Subcutaneous adipose tissue (tissue), 4 donors: ENCODE measurements around the gene GVQW3. TPM values are rescaled to one million over a fixed set of nuclear protein-coding genes. Genes with fewer than 3 reads are reported as not detected.

ENCODE experiments used
- total RNA-seq, 4 donors: library from RNA; depleted of rRNA; stranded (reverse); fragments of >200 nt; gene quantifications; one replicate each; pipeline ENCODE4 v1.1.0, GENCODE V29; 2016
- TF ChIP-seq, protein P1 (sequence below): fragments of 450-650 bp; IDR thresholded peaks from one replicate; pipeline ENCODE4 v1.5.1; 2016; ENCODE audit warnings: low read depth, mild to moderate bottlenecking, control low read depth, antibody characterized with exemption, moderate library complexity

The GVQW3 gene
- total RNA-seq, 4 donors from 2014 or later = 0.49 to 1.7 (median 1.2) TPM

DNA sequence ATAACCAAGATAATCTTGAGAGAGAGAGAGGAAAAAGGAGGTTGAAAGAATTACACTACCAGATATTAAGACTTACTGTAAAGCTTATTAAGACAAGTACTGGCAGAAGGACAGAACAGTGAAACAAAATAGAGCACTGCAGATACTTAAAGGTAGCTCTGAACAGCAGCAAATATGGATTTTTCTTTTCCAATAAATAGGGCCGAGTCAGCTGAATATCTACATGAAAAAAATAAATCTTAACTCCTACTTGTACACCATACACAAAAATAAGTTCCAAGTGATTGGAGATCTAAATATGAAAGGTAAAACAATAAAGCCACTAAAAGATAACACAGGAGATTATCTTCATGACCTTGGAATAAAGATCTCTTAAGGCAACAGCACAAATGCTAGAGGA, 12.6 kb upstream of the GVQW3 start:
- TF ChIP-seq, protein P1, sequence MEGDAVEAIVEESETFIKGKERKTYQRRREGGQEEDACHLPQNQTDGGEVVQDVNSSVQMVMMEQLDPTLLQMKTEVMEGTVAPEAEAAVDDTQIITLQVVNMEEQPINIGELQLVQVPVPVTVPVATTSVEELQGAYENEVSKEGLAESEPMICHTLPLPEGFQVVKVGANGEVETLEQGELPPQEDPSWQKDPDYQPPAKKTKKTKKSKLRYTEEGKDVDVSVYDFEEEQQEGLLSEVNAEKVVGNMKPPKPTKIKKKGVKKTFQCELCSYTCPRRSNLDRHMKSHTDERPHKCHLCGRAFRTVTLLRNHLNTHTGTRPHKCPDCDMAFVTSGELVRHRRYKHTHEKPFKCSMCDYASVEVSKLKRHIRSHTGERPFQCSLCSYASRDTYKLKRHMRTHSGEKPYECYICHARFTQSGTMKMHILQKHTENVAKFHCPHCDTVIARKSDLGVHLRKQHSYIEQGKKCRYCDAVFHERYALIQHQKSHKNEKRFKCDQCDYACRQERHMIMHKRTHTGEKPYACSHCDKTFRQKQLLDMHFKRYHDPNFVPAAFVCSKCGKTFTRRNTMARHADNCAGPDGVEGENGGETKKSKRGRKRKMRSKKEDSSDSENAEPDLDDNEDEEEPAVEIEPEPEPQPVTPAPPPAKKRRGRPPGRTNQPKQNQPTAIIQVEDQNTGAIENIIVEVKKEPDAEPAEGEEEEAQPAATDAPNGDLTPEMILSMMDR = no peak

DNA sequence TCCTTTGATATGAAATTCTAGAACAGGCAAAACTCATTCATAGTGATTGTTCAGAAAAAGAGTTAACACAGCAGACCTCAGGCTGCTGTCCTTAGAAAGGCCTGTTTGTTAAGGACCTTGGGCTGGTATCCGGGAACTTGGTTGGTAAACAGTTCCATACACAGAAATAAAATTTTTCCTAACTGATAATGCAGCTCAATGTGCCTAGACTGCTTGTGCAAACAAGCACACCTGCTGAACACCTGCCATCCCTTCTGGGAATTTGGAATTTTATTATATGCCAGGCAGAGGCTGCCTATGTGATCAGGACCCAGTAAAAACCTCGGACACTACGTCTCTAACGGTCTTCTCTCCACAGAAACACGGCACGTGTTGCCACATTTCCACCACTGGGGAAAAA, 11.7 kb upstream of the GVQW3 start:
- TF ChIP-seq, protein P1 = no peak

DNA sequence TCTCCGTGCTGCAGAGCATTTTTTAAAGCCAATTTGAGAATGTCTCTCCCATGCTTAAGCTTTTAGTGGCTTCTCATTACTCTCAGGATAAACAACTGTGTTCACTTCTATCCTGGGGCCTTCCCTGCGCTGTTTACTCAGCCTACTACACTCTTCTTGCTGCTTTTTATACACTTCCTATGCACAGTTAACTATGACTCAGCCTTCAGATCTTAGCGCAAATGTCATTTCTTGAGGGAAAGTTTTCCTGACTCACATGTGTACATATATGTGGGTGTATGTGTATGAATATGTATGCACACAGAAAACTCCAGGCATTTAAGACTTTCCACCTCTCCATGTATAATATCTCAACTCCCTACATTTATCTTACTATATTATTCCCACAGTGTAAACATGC, 10.0 kb upstream of the GVQW3 start:
- TF ChIP-seq, protein P1 = no peak

DNA sequence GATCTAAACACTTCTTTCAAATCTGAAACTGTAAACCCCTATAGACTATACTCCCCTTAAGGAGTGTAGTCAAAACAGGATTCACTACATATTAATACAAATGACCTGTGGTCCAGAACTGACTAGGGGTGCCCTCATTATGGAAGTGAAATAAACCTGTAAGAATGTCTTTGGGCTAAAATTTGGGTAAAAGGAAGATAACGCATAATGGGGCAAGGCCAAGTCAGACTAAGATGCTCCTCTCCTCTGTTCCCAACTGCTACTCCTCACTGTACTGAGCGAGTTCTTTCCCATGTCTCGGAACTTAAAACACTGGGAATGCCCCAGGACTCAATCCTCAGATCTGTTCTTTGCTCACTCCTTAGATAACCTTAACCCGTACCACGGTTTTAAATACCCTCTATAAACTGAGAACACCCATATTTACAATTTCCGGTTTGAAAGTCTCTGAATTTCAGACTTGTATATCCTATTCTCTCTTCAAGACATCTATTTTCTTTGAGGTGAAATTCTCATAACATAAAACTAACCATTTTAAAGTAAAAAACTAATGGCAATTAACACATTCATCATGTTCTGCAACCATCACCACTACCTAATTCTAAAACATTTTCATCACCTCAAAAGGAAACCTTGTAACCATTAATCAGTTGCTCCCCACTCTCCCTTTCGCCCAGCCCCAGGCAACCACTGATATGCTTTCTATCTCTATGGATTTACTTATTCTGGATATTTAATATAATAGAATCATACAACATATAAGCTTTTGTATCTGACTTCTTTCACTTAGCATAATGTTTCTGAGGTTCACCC, 4.2 kb upstream of the GVQW3 start:
- TF ChIP-seq, protein P1 = no peak

DNA sequence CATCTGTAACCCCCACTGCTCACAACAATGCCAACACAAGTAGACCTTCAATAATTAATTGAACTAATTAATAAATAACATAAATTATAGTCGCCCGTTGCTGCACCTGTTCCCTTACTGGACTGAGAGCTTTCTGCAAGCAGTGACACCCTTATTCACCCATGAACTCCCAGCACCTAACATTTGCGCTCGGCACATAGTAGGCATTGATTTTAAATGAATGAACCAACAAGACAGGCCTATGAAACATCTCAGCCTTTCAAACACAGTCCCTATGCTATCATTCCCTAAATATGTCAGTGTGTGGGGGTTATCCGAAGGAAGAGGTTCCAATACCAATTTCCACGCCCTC, 1.3 kb upstream of the GVQW3 start:
- TF ChIP-seq, protein P1 = no peak

DNA sequence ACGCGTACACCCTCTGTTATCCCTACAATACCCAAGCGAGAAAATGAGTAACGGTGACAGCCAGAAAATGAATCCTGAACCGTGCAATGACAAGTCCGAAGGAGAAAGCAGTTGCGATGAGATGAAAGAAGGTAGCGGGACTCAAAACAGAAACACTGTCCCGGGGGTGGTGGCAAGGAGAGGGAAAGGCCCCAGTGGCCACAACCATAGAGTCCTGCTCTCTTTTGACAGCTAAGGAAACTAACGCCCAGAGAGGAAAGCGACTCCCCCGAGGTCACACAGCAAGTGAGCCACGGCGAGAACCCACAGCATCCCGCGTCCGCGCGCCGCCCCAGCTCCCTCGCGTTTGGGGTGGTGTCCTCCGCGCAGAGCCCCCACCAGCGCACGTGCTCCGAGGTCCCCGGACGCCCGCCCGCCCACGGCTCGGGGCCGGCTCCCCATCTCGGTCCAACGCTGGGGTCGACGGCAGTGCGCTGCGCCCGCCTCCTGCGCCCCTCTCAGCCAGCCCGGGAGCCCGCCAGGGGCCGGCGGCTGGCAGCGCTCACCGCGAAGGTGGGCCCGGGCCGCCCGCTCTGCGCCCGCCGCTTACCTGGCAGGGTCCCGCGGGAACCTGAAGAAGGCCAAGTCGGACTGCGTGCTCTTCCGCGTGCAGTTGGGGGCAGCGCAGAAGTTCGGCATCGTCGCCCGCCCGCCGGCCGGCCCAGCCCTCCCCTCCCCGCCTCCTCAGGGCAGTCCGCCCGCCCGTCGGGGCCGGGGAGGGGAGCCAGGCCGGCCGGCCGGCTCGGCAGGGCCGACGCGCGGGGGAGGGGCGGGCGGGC, 755 bp upstream of the GVQW3 start:
- TF ChIP-seq, protein P1 = no peak

DNA sequence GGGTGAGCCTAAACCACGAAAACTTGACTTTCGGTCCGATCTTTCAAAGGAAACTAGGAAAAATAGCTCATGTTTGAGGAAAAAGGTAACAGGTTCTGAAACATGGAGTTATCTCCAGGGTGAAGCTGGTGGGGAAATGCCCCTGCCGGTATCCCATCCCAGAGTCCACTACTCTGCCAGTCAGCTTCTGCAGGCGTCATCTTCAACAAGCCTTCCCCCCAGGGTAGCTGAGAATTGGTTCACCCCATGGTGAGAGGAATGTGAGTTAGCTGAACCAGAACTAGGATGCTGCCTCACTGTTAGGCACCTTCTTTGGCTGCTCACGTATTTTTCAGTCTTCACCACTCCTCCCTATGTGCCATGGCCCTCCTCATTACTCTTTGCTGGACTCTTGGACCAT, 1.1 kb downstream of the GVQW3 start:
- TF ChIP-seq, protein P1 = no peak
